GM18870 (cell line): Measurements from ENCODE around the gene LRRC4C.

ENCODE experiments used
- ATAC-seq: cut with Tn5 transposase; IDR thresholded peaks from one replicate; pipeline ENCODE4 v1.9.1; 2021; ENCODE audit warnings: moderate library complexity; ENCODE audit not compliant: unreplicated experiment

Gene LRRC4C

GRCh38 chr11:40306938-40307548 lies 1152.4 kb downstream of the LRRC4C start:
- peak; percentile 85 for ATAC-seq

- ATAC-seq, result no peak
Observed at GRCh38 chr11:40302669-40303068, 1156.8 kb downstream of the LRRC4C start.

DNA sequence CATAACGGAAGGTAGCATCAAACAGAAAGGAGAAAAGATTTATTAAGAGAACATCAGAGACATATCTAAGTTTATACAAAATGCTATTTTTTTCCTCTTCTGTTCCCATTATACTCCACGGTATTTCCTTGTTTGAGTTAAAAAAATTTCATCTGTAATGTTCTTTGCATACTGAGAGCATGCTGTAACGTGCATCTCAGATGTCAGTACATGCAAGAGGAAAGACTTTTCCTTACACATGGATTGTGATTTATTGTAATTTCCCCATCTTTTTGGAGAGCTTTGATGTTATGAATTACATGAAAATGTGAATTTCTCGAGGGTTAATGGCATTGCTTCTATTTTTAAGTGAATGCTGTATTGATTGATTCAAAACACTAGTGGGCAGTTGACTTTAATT lies 1164.0 kb downstream of the LRRC4C start:
- no peak for ATAC-seq

- no peak for ATAC-seq
Observed at GRCh38 chr11:40294741-40295140, 1164.7 kb downstream of the LRRC4C start.

- ATAC-seq, result peak; percentile 4
Observed at GRCh38 chr11:40294349-40294735, 1165.1 kb downstream of the LRRC4C start.

GRCh38 chr11:40293655-40294348 lies 1165.7 kb downstream of the LRRC4C start:
- peak; percentile 89 for ATAC-seq

- no peak for ATAC-seq
Observed at GRCh38 chr11:40292721-40293508, 1166.5 kb downstream of the LRRC4C start.

DNA sequence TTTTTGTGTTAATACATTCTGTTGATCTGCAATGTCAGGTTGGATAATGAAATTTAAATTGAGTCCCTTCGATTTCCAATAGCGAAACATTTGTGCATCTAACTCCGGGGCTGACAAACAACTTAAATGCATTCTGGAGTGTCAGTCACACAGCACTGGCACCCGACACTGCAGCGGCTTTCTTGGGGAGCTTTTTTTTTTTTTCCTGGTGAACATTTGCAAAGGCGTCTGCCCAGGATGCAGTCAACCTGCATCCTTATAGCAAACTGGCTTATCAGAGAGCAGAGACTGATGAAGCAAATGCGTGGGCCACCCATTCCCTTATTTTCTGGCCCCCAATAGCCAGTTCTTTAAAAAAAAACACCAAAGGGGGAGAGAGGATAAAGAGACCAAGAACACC lies 1167.7 kb downstream of the LRRC4C start:
- no peak for ATAC-seq

DNA sequence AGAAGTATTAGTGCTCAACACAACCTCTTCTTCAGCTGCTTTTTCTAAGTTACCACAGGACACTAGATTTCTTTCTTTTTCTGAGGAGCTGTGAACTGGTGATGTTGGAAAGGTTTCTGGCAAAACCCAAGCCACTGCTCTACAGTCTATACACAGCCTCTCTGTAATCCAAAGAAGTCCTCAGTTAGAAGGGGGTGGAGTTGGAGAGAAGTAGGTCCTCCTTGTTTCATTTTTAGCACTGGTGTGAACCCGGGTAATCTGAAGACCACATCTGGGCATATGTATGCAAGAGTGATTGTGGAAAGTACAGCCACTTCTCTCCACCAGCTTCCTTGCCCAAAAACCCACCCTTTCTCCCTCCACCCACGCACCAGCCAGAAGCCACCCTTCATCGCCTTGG lies 1168.1 kb downstream of the LRRC4C start:
- no peak for ATAC-seq

GRCh38 chr11:40290171-40290631 lies 1169.3 kb downstream of the LRRC4C start:
- no peak for ATAC-seq

DNA sequence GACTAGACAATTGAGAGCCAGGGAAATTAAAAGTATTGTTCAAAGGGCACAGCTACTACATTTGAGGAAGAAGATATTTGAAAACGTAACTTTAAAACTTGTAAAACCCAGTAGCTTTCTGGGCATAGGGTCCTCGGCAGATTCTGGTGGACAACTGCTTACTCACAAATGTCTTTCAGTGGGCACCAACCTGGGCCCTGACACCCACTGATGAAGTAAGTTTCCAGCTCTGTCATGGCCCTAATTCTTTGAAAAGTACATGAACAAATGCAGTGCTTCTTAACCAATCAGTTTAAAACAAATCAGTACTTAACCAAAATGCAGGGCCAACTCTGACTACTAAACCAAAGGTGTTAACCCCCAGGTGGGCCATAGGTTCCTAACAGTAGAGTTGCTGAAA lies 1170.1 kb downstream of the LRRC4C start:
- ATAC-seq, result no peak

DNA sequence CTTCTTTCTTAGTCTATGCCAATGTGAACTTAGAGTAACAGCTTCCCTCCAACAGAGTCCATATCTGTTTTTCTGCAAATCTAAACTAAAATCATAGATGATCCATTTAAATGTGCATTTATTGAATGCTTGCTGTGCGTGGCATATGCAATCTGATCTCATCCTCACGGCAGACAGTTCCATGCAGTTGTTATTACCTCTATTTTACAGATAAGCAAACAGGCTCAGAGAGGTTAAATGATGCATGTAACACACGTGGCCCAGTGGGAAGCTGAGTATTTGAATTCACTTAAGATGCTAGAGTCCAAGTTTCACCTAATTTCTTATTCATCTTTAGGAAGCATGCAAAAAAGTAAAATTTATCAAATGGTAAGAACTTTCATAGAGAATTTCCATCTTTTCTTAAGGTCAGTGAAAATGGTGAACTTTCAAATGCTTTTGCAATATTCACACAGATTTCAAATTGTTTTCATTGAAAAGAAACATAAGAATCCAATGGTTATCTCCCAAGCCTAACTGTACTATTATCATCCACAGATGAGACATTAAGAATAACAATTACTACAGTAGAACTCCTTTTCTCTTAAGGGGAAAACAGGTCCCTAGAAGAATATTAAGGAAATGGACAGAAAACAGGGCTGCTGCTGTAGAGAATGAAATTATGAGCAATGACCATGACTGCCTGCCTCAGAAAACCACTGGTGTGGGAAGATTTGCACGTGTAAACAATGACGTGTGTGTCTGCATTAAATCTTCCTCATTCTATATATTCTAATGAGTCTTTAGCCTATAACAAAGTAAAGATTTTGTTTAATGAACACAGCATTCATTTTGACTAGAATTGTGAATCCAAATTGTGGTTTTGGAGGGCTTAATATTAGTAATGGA lies 1171.3 kb downstream of the LRRC4C start:
- ATAC-seq, result no peak

DNA sequence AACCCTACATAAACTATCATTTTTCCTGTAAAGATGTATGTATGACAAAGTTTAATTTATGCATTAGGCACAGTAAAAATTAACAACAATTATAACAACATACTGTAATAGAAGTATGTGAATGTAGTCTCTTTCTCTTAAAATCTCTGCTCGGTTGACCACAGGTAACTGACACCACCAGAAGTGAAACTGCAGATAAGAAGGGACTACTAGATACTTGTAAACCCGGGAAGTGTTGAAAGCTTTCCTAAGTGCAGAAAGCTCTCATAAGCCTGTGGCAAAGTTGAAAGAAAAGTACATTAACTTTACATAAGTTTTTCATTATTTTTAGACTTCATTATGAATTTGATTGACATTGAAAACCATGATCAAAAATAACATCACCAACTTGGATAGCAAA lies 1173.3 kb downstream of the LRRC4C start:
- ATAC-seq, result no peak

GRCh38 chr11:40285558-40285957 lies 1173.9 kb downstream of the LRRC4C start:
- no peak for ATAC-seq

- ATAC-seq, result no peak
Observed at GRCh38 chr11:40281052-40281580, 1178.3 kb downstream of the LRRC4C start.

- ATAC-seq, result no peak
Observed at GRCh38 chr11:40280159-40281051, 1179.0 kb downstream of the LRRC4C start.

DNA sequence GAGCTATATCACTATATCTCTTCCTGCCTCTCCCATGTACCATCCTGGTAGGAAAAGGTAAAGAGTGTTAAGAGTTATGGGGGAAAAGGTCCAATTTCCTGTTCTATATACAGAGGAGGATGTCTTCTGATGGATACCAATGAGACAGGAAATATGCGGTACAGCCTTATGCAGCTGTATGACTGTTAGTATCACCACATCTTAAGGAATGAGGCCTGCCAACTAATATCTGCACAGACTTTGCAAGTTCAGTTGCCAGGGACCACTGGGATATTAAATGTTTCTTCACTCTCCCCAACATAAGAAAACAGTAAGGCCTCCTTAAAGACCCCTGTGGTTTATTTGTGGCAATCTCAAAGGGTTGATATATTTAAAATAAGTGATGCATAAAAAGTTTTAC lies 1182.5 kb downstream of the LRRC4C start:
- ATAC-seq, result no peak

DNA sequence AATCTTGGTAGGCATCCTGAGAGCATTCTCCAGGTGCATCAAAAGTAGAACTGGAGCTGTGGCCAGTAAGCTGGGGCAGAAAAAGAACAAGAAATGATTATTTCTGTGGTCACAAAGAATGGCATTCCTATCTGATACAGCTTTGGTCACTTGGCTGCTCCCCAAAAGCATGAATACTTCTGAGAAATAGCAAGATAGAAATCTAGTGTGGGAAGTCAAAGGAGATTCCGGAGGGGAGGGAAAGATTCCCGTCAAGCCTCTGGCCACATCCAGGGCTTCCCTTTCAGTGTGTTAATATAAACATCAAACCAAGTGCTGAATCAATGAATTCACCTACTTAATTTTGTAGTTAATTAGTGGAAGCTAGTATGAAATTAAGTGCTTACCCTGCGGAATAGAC lies 1185.4 kb downstream of the LRRC4C start:
- ATAC-seq, result no peak

GRCh38 chr11:40273192-40273732 lies 1186.2 kb downstream of the LRRC4C start:
- ATAC-seq, result no peak
